Thyroid gland (tissue), 4 donors: ENCODE data around the gene NFYC.

Experiments
- CTCF ChIP-seq, 6 experiments: fragments of 200-600 bp in 3 of 6; fragments of 450-650 bp in 3 of 6; sonication (generic) in 3 of 6; IDR thresholded peaks; one replicate each; pipeline ENCODE4 v1.5.1; 2016 to 2019; ENCODE audit warnings: antibody characterized with exemption in 6 of 6, mild to moderate bottlenecking in 2 of 6, inconsistent platforms in 1 of 6, moderate library complexity in 1 of 6
- POLR2A ChIP-seq, 2 donors: fragments of 450-650 bp; IDR thresholded peaks; one replicate each; pipeline ENCODE4 v1.6.1; 2017; ENCODE audit warnings: antibody characterized with exemption in 2 of 2, mild to moderate bottlenecking in 2 of 2, moderate library complexity in 1 of 2

DNA sequence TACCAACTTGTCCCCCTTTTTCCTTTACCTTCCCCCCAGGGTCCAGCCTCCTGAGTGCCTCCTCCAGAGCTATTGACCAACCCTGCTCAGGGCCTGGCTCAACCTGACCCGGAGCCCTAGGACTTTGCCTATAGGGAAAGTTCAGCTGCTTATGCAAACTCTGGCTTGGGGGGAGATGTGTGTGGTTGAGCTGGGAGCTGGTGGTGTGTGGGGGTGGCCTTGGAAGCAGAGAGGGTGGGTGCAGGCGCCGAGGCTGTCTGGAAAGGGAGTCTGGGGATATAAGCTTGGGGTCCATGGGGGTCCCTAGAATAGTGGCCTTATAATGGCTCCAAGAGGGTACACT is 106.1 kb downstream of the NFYC start:
- TF ChIP-seq CTCF (IDR thresholded peaks at IDR 0.05) (no peak), POLR2A (IDR thresholded peaks at IDR 0.05) (no peak)
